Peyer's patch (tissue), 4 donors: ENCODE results near the gene SERPINB11.

Experiments used
- CTCF ChIP-seq, 6 experiments: fragments of 450-650 bp in 4 of 6; fragments of 200-600 bp in 2 of 6; sonication (generic) in 1 of 6; IDR thresholded peaks; one replicate each; pipeline ENCODE4 v1.5.1; 2017 to 2019; ENCODE audit warnings: antibody characterized with exemption in 6 of 6, mild to moderate bottlenecking in 3 of 6, moderate library complexity in 1 of 6
- POLR2A ChIP-seq, 2 donors: fragments of 450-650 bp; IDR thresholded peaks; one replicate each; pipeline ENCODE4 v1.5.1; 2017; ENCODE audit warnings: antibody characterized with exemption in 2 of 2, mild to moderate bottlenecking in 2 of 2, moderate library complexity in 2 of 2

GRCh38 chr18:63697097-63697660 lies 5.6 kb upstream of the SERPINB11 start:
- no peak for TF ChIP-seq CTCF (IDR thresholded peaks at IDR 0.05)
- TF ChIP-seq POLR2A (IDR thresholded peaks at IDR 0.05), result no peak
